Stimulated activated CD4-positive, alpha-beta T cell treated with anti-CD3 and anti-CD28 coated beads, Interleukin-12 subunit alpha, Interleukin-12 subunit beta, amount 100 ng/mL, for 24 hours (primary cell): ENCODE results near the gene CISH.

Experiments
- DNase-seq, 2 experiments: peaks; one replicate each; pipeline ENCODE4 v3.0.0-alpha.2; 2020; ENCODE audit warnings: low read depth in 2 of 2

Gene CISH

GRCh38 chr3:50572158-50572557, 39.4 kb downstream of the CISH start:
- DNase-seq, result peak; percentile 63 to 83

DNA sequence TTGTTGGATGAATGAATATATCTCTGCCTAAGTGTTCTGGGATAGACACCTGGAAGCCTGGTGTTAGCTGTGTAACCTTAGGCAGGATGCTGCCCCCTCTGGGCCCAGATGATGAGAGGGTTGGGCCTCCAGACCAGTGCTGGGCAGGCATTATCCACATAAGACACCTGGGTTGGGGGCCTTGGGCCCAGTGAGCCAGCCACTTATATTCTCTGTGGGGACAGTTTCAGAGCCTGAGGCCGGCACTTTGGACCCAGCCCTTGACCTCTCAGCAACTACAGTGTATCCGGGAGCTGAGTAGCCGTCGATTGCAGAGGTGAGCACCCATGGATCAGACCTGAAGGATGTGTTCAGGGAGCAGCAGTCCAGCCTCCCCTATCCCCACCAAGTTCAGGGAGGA, 40.1 kb downstream of the CISH start:
- DNase-seq, result no peak

GRCh38 chr3:50570508-50571279, 40.9 kb downstream of the CISH start:
- DNase-seq, result no peak

DNA sequence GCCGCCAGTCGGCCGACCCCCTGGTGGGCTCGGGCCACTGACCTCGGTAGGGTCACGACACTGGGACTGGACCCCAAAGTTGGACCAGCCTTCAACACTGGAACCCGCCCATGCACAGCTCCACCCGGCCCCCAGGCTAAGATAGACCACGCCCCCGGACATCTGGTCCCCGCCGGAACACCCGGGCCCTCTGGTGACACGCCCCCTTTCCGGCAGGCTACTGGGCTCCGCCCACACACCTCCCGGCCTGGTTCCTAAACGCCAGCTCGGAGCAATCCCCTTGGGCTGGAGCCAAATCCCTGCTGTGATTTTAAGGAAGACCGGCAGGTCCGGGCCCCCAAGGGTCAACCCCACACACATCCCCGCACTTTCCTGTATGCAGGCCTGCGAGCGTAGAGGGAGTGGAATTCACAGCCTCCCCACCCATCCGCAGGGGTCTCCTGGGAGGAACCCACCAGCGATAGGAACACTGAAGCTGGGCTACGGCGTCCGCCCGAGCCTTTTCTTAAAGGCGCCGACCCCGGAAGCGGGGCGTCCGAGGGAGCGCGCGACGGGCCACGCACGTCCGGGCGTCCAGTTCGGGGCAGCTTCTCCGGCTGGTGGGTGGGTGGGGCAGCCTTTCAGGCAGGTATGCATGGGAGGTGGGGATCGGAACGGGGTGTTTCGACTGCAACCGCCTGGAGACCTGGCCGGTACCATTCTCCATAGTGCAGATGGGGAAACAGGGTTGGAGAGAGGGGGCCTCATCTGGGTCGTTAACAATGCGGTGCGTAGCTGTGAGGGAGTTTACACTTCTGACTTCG, 42.4 kb downstream of the CISH start, which contains the start of gene HEMK1:
Gene HEMK1, plus strand, starts transcription at position 576 of the 803 bp plus-strand sequence. CDS start 1,583 bp downstream, outside the sequence.
- DNase-seq, result peak; percentile 91 to 98

GRCh38 chr3:50567386-50568167, 44.0 kb downstream of the CISH start, which contains the start of gene C3orf18:
TSS of gene C3orf18 (minus strand) at chr3:50567747. CDS start at chr3:50565699, 2,048 bp downstream.
- peak; percentile 90 to 96 for DNase-seq

DNA sequence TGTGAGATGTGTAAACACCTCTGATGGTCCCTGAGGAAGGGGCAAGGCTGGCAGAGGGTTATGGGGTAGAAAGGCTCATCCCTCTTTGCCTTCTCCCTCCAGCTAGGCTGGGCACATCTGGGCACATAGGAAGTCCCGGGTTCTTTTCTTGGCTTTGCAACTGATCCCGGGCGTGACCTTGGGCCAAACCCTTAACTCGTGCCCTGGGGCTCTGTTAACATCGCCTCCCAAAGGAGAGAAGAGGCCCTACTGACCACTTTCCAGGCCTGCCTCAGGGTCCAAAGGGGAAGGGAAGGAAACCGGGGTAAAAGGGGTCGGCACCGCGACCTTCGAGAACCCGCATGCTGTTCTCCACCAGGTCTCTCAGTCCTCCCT, 44.6 kb downstream of the CISH start:
- DNase-seq, result no peak

DNA sequence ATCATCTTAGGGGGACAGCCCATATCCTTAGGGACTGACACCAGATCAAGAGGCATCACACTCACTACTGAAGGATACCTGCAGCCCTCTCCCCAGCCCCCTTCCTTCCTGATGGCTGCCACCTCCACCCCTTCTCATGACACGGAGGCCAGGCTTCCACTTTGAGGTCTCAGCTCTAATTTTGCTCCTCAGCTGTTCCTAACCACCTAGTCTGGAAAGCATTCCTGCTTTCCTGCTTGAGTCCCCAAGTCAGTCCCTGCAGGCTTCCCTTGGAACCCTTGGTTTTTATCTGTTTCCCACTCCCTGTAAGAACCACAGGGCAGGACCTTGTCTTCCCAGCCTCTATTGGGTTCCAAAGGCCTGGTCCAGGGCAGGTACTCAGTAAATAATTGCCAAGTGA, 47.3 kb downstream of the CISH start:
- no peak for DNase-seq

- no peak for DNase-seq
Measured at GRCh38 chr3:50563867-50564266, 47.7 kb downstream of the CISH start.

DNA sequence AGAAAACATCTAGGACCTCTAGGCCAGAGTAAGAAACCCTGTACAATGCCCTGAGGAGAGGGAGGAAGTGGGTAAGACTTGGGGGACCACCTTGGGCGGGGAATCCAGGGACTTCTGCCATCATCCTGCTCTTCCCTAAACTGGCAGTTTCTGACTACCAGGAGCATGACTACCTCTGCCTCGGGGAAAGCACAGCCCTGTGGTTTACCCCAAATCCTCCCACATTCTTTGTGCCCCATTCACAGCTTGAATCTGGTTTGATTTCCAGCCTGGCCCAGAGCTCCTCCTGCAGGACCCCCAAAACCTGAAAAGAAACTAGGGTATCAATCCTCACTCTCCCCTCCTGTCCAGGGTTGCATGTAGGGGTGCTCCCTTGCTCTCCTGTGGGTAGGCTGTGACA, 48.7 kb downstream of the CISH start:
- DNase-seq, result no peak

- DNase-seq, result no peak
Measured at GRCh38 chr3:50559702-50560101, 51.9 kb downstream of the CISH start.

DNA sequence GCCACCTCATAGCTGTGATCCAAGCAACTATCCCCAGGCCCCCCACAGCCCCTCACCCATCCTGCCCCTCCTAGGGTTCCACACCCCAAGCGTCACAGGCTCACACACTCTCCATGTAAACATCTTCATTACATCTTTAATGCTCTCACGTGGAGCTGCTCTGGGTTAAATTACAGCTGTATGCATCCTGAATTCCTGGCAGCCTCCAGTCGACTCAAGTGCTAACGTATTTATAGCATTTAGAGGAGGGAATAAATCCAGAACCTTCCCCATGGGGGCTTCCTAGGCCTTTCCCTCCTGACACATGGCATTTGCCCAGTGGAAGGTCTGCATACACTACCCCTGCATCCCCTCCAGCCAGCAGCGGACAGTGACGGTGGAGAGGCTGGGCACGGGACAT, 53.7 kb downstream of the CISH start:
- no peak for DNase-seq

DNA sequence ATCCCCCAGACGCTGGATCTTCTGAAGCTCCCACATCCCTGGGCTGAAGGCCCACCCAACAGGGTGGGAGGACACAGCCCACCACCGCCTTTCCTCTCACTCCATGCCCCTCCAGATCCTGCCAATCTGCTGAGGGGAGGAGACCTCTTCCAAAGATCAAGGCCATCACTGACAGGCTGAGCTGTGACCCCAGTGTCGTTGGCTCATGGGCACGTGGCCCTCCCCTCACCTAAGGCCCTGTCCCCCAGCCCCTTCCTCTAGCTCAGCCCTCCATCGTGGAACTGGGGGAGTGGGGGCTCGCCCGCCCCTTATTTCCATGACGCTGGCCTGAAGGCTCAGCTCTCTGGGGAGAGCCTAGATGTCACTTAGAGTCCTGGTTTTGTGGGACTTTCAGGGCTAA, 54.5 kb downstream of the CISH start:
- DNase-seq, result no peak
